ENCODE results near the gene SPAG8. TPM values are rescaled to one million over a fixed set of nuclear protein-coding genes. Genes with fewer than 3 reads are reported as not detected.

Gene SPAG8
- total and polyA plus RNA-seq, 9 of the 15 experiments (the other 6 are each of a cell fraction or from before 2014, with no cell fraction given), result 0.03 to 0.47 (median 0.21) TPM

GRCh38 chr9:35831040-35831439 is 19.0 kb upstream of the SPAG8 start:
- no peaks in the 10 kb centered on the region for H3K9me1 ChIP-seq (ENCODE audit: control insufficient read depth, insufficient read depth, low read length)
- ATAC-seq (no peak), FAIRE-seq (no peak), DNase-seq (ENCODE audit: extremely low read depth in 1 of 4, low spot score in 3 of 4) (no peak)
- H3K4me1 ChIP-seq (replicated peaks in 1 of 2; ENCODE audit: control insufficient read depth in 2 of 2, insufficient read depth in 2 of 2, low read length in 2 of 2), result peaks cover 7 to 18% of the 10 kb centered on the region in 2 experiments; a peak in 4 of 5 replicates
- H3K36me3 ChIP-seq (ENCODE audit: control insufficient read depth, insufficient read depth, low read length), result no peaks in the 10 kb centered on the region
- H3K79me2 ChIP-seq (ENCODE audit: control insufficient read depth, insufficient read depth, low read length), result no peaks in the 10 kb centered on the region
- in situ Hi-C loops (cut with MboI), result no loop called here
- H3K27me3 ChIP-seq (ENCODE audit: control insufficient read depth in 2 of 2, insufficient read depth in 2 of 2, low read length in 2 of 2), result no peaks in the 10 kb centered on the region
- H3K9ac ChIP-seq (ENCODE audit: insufficient read depth in 1 of 2, low read depth in 2 of 2, low read length in 2 of 2), result no peak overlapping the region
- H4K20me1 ChIP-seq (replicated peaks; ENCODE audit: control insufficient read depth, insufficient read depth, low read length), result no peaks in the 10 kb centered on the region
- WGBS (ENCODE audit: insufficient coverage, low coverage, missing lambda C conversion rate), result 33% methylated on average over 3 of the region's 4 CpGs
- BruUV-seq (replicated peaks), result no TSS peak
- H3K9me3 ChIP-seq (replicated peaks; ENCODE audit: control insufficient read depth, insufficient read depth, low read depth, low read length), result no peaks in the 10 kb centered on the region
- ChIA-PET POLR2A (interaction anchor here (0.5 to 1.0 kb wide), 3 partner anchors 10 to 95 kb away, joined by 3 read pairs; no protein-coding TSS in a partner anchor), CTCF (ENCODE audit: low intra/inter-chr PET ratio) (no interaction called here)
- intact Hi-C loops (cut with micrococcal nuclease), result no loop called here
- H3K4me2 ChIP-seq (ENCODE audit: insufficient read depth, low read length), result no peak overlapping the region
- no peak overlapping the region for H2AFZ ChIP-seq (ENCODE audit: low read depth, low read length)
- no peak overlapping the region for H3K27ac ChIP-seq (ENCODE audit: extremely low read depth, low read depth, low read length)
- H3K4me3 ChIP-seq, result no peak overlapping the region
- TF ChIP-seq MNT (conservative IDR thresholded peaks at IDR 0.05), result no peak
- TF ChIP-seq NR2C2 (CRISPR knock-in tag; IDR thresholded peaks at IDR 0.05), result no peak
- TF ChIP-seq NR2C2 (tag; IDR thresholded peaks at IDR 0.05), result no peak
- TF ChIP-seq HLTF (IDR thresholded peaks at IDR 0.05), result no peak
- TF ChIP-seq YBX1 (IDR thresholded peaks at IDR 0.05), result no peak
- TF ChIP-seq CTBP1 (IDR thresholded peaks at IDR 0.05; ENCODE audit: borderline replicate concordance), result no peak
- no peak for TF ChIP-seq SMARCC2 (IDR thresholded peaks at IDR 0.05; ENCODE audit: low read depth)
- TF ChIP-seq KDM5B (IDR thresholded peaks at IDR 0.05; ENCODE audit: insufficient replicate concordance, low read depth, low read length), result no peak
- TF ChIP-seq ZHX1 (conservative IDR thresholded peaks at IDR 0.05; ENCODE audit: low read length), result no peak
- no peak for TF ChIP-seq ZBTB1 (CRISPR knock-in tag; IDR thresholded peaks at IDR 0.05; ENCODE audit: borderline replicate concordance, low read depth)
- TF ChIP-seq ZNF23 (CRISPR knock-in tag; IDR thresholded peaks at IDR 0.05), result no peak
- TF ChIP-seq SNRNP70 (optimal IDR thresholded peaks at IDR 0.05; ENCODE audit: low read depth, low read length), result no peak
- no peak for TF ChIP-seq GABPB2 (CRISPR knock-in tag; conservative IDR thresholded peaks at IDR 0.05)
- TF ChIP-seq TRIM25 (IDR thresholded peaks at IDR 0.05; ENCODE audit: borderline replicate concordance), result no peak
- TF ChIP-seq POLR2B (IDR thresholded peaks at IDR 0.05; ENCODE audit: low read depth, partially characterized antibody), result no peak
- no peak for TF ChIP-seq HNRNPK (IDR thresholded peaks at IDR 0.05; ENCODE audit: low read depth, low read length, poor library complexity, severe bottlenecking)
- TF ChIP-seq PHF20 (IDR thresholded peaks at IDR 0.05; ENCODE audit: partially characterized antibody), result no peak

Measured in K562 (cell line).